Type B pancreatic cell (in vitro differentiated cells): ENCODE data around the gene PSPH. TPM values are rescaled to one million over a fixed set of nuclear protein-coding genes. Genes with fewer than 3 reads are reported as not detected.
"Not testable (repeated sequence)": the region's sequence is repeated elsewhere in the genome, so short reads cannot be mapped to it uniquely, and the experiment has no call there.

Source experiments
- DNase-seq: peaks from one replicate; pipeline ENCODE4 v3.0.0; 2021; ENCODE audit warnings: mixed read lengths; ENCODE audit not compliant: unreplicated experiment; ENCODE audit errors: extremely low spot score
- H3K27ac Mint-ChIP-seq: 2 replicates; pipeline ENCODE4 v1.8.0; 2021; ENCODE audit warnings: mild to moderate bottlenecking, mixed read lengths
- H3K27me3 Mint-ChIP-seq: 2 replicates; pipeline ENCODE4 v1.8.0; 2021; ENCODE audit warnings: mixed read lengths
- H3K36me3 Mint-ChIP-seq: 2 replicates; pipeline ENCODE4 v1.8.0; 2021; ENCODE audit warnings: mixed read lengths
- H3K4me1 Mint-ChIP-seq: one replicate; pipeline ENCODE4 v1.8.0; 2021; ENCODE audit warnings: mixed read lengths; ENCODE audit not compliant: unreplicated experiment
- H3K4me3 Mint-ChIP-seq: 2 replicates; pipeline ENCODE4 v1.8.0; 2021; ENCODE audit warnings: mild to moderate bottlenecking, mixed read lengths
- H3K9me3 Mint-ChIP-seq: 2 replicates; pipeline ENCODE4 v1.8.0; 2021; ENCODE audit warnings: mixed read lengths
- CTCF ChIP-seq: fragments of 200-600 bp; sonication (generic); conservative IDR thresholded peaks from 2 replicates; pipeline ENCODE4 v1.5.0; 2021; ENCODE audit warnings: antibody characterized with exemption, mild to moderate bottlenecking
- total RNA-seq: library from RNA; stranded (reverse); gene quantifications from 2 replicates; pipeline ENCODE4 v1.2.1, GENCODE V29; 2021; ENCODE audit warnings: low replicate concordance

Gene PSPH
- total RNA-seq, 1 donor from 2014 or later = 28.6 TPM

GRCh38 chr7:56063500-56063881 is 12.2 kb upstream of the PSPH start:
- peaks cover 9% of the 10 kb centered on the region for H3K4me1 Mint-ChIP-seq
- peak overlapping the region; percentile 93 for H3K27ac Mint-ChIP-seq
- no peaks in the 10 kb centered on the region for H3K27me3 Mint-ChIP-seq
- no peak for DNase-seq
- peak overlapping the region; percentile 92 for H3K4me3 Mint-ChIP-seq
- H3K36me3 Mint-ChIP-seq = peaks cover 33% of the 10 kb centered on the region
- H3K9me3 Mint-ChIP-seq = no peaks in the 10 kb centered on the region
- no peak for TF ChIP-seq CTCF

GRCh38 chr7:56062382-56062781 is 11.1 kb upstream of the PSPH start:
- H3K4me3 Mint-ChIP-seq = peak overlapping the region; percentile 16
- peaks cover 9% of the 10 kb centered on the region for H3K4me1 Mint-ChIP-seq
- peak overlapping the region; percentile 12 for H3K27ac Mint-ChIP-seq
- H3K36me3 Mint-ChIP-seq = peaks cover 37% of the 10 kb centered on the region
- H3K9me3 Mint-ChIP-seq = no peaks in the 10 kb centered on the region
- H3K27me3 Mint-ChIP-seq = no peaks in the 10 kb centered on the region
- TF ChIP-seq CTCF = no peak
- DNase-seq = no peak

GRCh38 chr7:56053993-56054392 is 2.7 kb upstream of the PSPH start:
- peaks cover 22% of the 10 kb centered on the region for H3K36me3 Mint-ChIP-seq
- no peaks in the 10 kb centered on the region for H3K27me3 Mint-ChIP-seq
- no peak for DNase-seq
- peak overlapping the region; percentile 39 for H3K27ac Mint-ChIP-seq
- H3K4me3 Mint-ChIP-seq = peak overlapping the region; percentile 63
- H3K4me1 Mint-ChIP-seq = peaks cover 14% of the 10 kb centered on the region
- no peak for TF ChIP-seq CTCF
- H3K9me3 Mint-ChIP-seq = no peaks in the 10 kb centered on the region

DNA sequence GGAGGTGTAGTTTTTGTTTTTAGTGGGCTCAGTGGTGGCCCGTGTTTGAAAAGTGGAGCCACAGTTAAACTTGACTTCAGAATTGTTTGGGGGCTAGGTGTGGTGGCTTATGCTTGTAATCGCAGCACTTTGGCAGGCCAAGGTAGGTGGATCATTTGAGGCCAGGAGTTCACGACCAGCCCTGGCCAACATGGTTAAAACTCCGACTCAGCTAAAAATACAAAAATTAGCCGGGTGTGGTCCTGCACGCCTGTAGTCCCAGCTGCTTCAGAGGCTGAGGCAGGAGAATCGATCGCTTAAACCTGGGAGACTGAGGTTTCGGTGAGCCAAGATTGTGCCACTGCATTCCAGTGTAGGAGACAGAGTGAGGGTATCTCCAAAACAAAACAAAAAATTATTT is 2.1 kb upstream of the PSPH start:
- Mint-ChIP-seq H3K9me3 (no peaks in the 10 kb centered on the region), H3K4me3 (peak overlapping the region; percentile 100), H3K27ac (peak overlapping the region; percentile 98), H3K36me3 (peaks cover 21% of the 10 kb centered on the region), H3K4me1 (peaks cover 16% of the 10 kb centered on the region), H3K27me3 (no peaks in the 10 kb centered on the region)
- no peak for TF ChIP-seq CTCF
- no peak for DNase-seq

DNA sequence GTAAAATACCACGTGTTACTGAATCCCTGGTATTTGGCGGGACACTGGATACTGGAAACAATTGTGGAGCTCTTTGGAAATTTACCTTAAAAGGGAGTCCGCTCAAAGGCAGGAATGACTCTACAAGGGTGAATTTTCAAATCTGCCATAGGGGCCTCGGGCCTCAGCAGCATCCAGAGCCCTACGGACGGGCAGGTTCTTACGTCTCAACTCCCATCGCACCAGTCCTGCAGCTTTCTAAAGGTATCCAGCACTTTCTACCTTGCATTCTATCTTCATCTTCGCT is 248 bp downstream of the PSPH start:
- no peak for DNase-seq
- Mint-ChIP-seq H3K27me3 (no peaks in the 10 kb centered on the region), H3K4me3 (peak overlapping the region; percentile 100), H3K9me3 (no peaks in the 10 kb centered on the region), H3K27ac (peak overlapping the region; percentile 98), H3K4me1 (peaks cover 23% of the 10 kb centered on the region), H3K36me3 (peaks cover 9% of the 10 kb centered on the region)
- no peak for TF ChIP-seq CTCF

GRCh38 chr7:56048763-56049162 is 2.5 kb downstream of the PSPH start:
- Mint-ChIP-seq H3K4me1 (peaks cover 17% of the 10 kb centered on the region), H3K27ac (peak overlapping the region; percentile 7), H3K4me3 (peak overlapping the region; percentile 65)
- not testable (repeated sequence) for H3K9me3 Mint-ChIP-seq, DNase-seq, H3K36me3 Mint-ChIP-seq, H3K27me3 Mint-ChIP-seq
